GM10847 (cell line): ENCODE measurements around the gene RHO.

ENCODE experiments used
- POLR2A ChIP-seq: IDR thresholded peaks from 2 replicates; pipeline ENCODE4 v1.6.1; 2011; ENCODE audit not compliant: insufficient read length; ENCODE audit errors: extremely low read depth

RHO gene

DNA sequence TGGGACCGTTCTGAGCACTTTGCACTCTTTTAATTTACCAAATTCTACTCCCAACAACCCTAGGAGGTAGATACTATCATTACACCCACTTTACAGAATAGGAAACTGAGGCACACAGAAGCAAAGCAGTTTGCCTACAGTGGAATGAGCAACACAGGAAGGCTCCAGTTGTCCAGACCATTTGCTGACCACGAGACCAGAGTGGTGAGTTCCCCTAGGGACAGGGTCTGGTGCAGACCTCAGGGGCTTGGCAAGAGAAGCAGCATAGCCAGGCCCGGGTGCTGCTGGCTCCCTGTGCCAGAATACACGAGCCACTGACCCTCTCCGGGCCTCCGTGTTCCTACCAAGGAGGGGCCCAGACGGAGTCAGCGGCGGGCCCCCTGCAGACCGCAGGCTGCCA lies 51.6 kb downstream of the RHO start:
- TF ChIP-seq POLR2A: no peak

- TF ChIP-seq POLR2A: no peak
These were observed 53.2 kb downstream of the RHO start for GRCh38 chr3:129581623-129582022.

GRCh38 chr3:129582799-129583198 lies 54.4 kb downstream of the RHO start:
- no peak for TF ChIP-seq POLR2A

DNA sequence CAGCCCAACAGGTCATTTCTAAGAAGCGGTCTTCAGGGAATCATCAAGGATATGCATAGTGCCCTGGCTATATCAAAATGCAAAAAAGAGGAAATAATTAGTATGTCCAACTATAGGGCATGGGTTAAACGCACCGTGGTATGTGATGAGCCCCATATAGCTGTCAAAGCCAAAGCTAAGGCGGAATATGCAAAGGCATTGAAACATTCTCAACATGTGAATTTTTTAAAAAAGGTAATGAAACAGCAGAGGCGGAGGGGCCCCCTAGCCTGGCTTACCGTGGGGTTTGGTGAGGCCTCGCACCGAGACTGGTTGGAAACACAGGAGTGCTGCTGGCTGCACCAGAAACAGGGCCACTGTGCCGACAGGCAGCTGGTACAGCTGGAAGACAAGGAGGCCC lies 54.9 kb downstream of the RHO start:
- TF ChIP-seq POLR2A: no peak

DNA sequence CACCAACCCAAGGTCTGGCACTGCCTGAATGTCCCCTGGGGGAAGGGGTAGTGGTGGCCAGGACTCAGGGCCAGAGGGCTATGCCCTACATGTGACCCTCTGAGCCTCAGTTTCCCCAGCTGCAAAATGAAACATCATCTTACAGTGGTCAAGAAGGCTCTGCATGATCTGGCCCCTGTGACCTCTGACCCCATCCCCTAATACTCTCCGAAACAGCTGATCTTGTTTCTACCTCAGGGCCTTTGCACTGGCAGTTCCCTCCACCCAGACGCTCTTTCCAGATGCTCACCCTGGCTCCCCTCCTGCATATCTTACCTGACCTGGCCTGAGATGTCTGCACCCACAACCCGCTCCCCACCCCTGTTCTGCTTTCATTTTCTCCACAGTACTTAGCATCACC lies 56.2 kb downstream of the RHO start:
- TF ChIP-seq POLR2A: no peak
